HCT116 (cell line): ENCODE results near the gene FAM234B. TPM values are rescaled to one million over a fixed set of nuclear protein-coding genes. Genes with fewer than 3 reads are reported as not detected.

Experiments used
- ATAC-seq: fragments of 200-7000 bp; cut with Tn5 transposase; 2 replicates; pipeline ENCODE4 v1.9.1; 2020; ENCODE audit warnings: mild to moderate bottlenecking, moderate library complexity
- BruUV-seq: library from RNA; stranded (reverse); fragments of 400-500 nt; replicated peaks from 2 replicates; lab custom pipeline; 2021; lab: Mats Ljungman, UMichigan
- CTCF ChIA-PET: fragments of 300-600 bp; sonication (Branson Sonifier 250); formaldehyde crosslinking; loops from one replicate; lab custom pipeline; 2021; ENCODE audit warnings: antibody characterized with exemption; lab: Charles Lee
- POLR2A ChIA-PET: fragments of 300-600, 350-600 bp; sonication (Branson Sonifier 250); formaldehyde crosslinking; loops from one replicate; lab custom pipeline; 2021; ENCODE audit warnings: antibody characterized with exemption; lab: Charles Lee
- RAD21 ChIA-PET, 2 experiments: fragments of 300-600 bp; sonication (Branson Sonifier 250); formaldehyde crosslinking; loops; one replicate each; lab custom pipeline; 2023; ENCODE audit warnings: low total read pairs in 2 of 2; ENCODE audit not compliant: uncharacterized antibody in 2 of 2, unreplicated experiment in 2 of 2, low non-redundant PET in 1 of 2; lab: Charles Lee
- DNase-seq: peaks from one replicate; pipeline ENCODE4 v3.0.0-alpha.2; 2010; ENCODE audit warnings: low read depth, low spot score
- H2AFZ ChIP-seq: fragments of 200-600 bp; shearing (Covaris generic), sonication (generic); 2 replicates; pipeline ENCODE4 v1.6.1; 2017; ENCODE audit warnings: low read depth, mixed run types, mixed read lengths, antibody characterized with exemption, low read length; ENCODE audit not compliant: poor library complexity, severe bottlenecking
- H3K27ac ChIP-seq: 2 replicates; pipeline ENCODE4 v1.5.1; 2012; ENCODE audit warnings: low read depth, low read length
- H3K27me3 ChIP-seq: fragments of 200-600 bp; sonication (generic); 2 replicates; pipeline ENCODE4 v1.6.1; 2016; ENCODE audit warnings: mixed run types, low read length, mixed read lengths; ENCODE audit not compliant: insufficient read depth
- H3K36me3 ChIP-seq, 2 experiments: fragments of 200-500 bp in 1 of 2; fragments of 200-600 bp in 1 of 2; sonication (Bioruptor generic) in 1 of 2; sonication (generic) in 1 of 2; 2 replicates each; pipeline versions ENCODE4 v1.5.1 to v1.6.1; 2014 to 2016; ENCODE audit warnings: low read length in 2 of 2, inconsistent platforms in 1 of 2, mixed read lengths in 1 of 2, mixed run types in 1 of 2; ENCODE audit not compliant: insufficient read depth in 2 of 2, control insufficient read depth in 1 of 2
- H3K4me1 ChIP-seq, 2 experiments: fragments of 200-600 bp in 1 of 2; sonication (generic) in 1 of 2; 2 replicates each; pipeline versions ENCODE4 v1.5.1 to v1.6.1; 2012 to 2017; ENCODE audit warnings: low read length in 2 of 2, inconsistent platforms in 1 of 2, mild to moderate bottlenecking in 1 of 2, mixed read lengths in 1 of 2, mixed run types in 1 of 2, moderate library complexity in 1 of 2; ENCODE audit not compliant: insufficient read depth in 2 of 2, control insufficient read depth in 1 of 2
- H3K4me2 ChIP-seq: fragments of 200-600 bp; sonication (generic); 2 replicates; pipeline ENCODE4 v1.6.1; 2017; ENCODE audit warnings: mixed run types, low read length, mixed read lengths
- H3K4me3 ChIP-seq, 2 experiments: fragments of 200-600 bp in 1 of 2; sonication (generic) in 1 of 2; replicated peaks in 1 of 2; 2 replicates each; pipeline ENCODE4 v1.5.1; 2011 to 2016; ENCODE audit warnings: low read length in 2 of 2, control low read depth in 1 of 2, low read depth in 1 of 2, mild to moderate bottlenecking in 1 of 2, mixed read lengths in 1 of 2, mixed run types in 1 of 2
- H3K79me2 ChIP-seq: fragments of 200-600 bp; sonication (generic); 2 replicates; pipeline ENCODE4 v1.6.1; 2017; ENCODE audit warnings: mild to moderate bottlenecking, mixed run types, low read length, moderate library complexity, mixed read lengths; ENCODE audit not compliant: insufficient read depth
- H3K9ac ChIP-seq: fragments of 200-600 bp; sonication (generic); 2 replicates; pipeline ENCODE4 v1.6.1; 2016; ENCODE audit warnings: low read length, mixed read lengths
- H3K9me2 ChIP-seq: fragments of 200-600 bp; sonication (generic), shearing (Covaris generic); 2 replicates; pipeline ENCODE4 v1.6.1; 2017; ENCODE audit warnings: mixed run types, mild to moderate bottlenecking, moderate library complexity; ENCODE audit not compliant: insufficient read depth
- H3K9me3 ChIP-seq, 2 experiments: fragments of 200-500 bp in 1 of 2; fragments of 200-600 bp in 1 of 2; sonication (Bioruptor generic) in 1 of 2; sonication (generic) in 1 of 2; 2 replicates each; pipeline ENCODE4 v1.6.1; 2014 to 2017; ENCODE audit warnings: low read length in 2 of 2, mixed read lengths in 2 of 2, inconsistent platforms in 1 of 2, low read depth in 1 of 2, mild to moderate bottlenecking in 1 of 2, mixed run types in 1 of 2, moderate library complexity in 1 of 2; ENCODE audit not compliant: control insufficient read depth in 1 of 2, insufficient read depth in 1 of 2
- H4K20me1 ChIP-seq: fragments of 200-600 bp; sonication (generic), shearing (Covaris generic); 2 replicates; pipeline ENCODE4 v1.6.1; 2017; ENCODE audit warnings: mixed run types, mild to moderate bottlenecking, moderate library complexity; ENCODE audit not compliant: insufficient read depth
- EZH2phosphoT487 ChIP-seq: fragments of 200-600 bp; IDR thresholded peaks from 2 replicates; pipeline ENCODE4 v1.6.1; 2018; ENCODE audit warnings: antibody characterized with exemption, borderline replicate concordance
- JUND ChIP-seq: IDR thresholded peaks from 2 replicates; pipeline ENCODE4 v1.6.1; 2012
- SIN3A ChIP-seq: IDR thresholded peaks from 2 replicates; pipeline ENCODE4 v1.6.1; 2012; ENCODE audit warnings: low read depth
- SP1 ChIP-seq: IDR thresholded peaks from 2 replicates; pipeline ENCODE4 v1.6.1; 2012; ENCODE audit warnings: low read depth
- TCF7L2 ChIP-seq: IDR thresholded peaks from 2 replicates; pipeline ENCODE4 v1.7.0; 2011; ENCODE audit warnings: borderline replicate concordance, inconsistent platforms; ENCODE audit not compliant: insufficient read depth, insufficient read length; ENCODE audit errors: extremely low read depth
- YY1 ChIP-seq: IDR thresholded peaks from 2 replicates; pipeline ENCODE4 v1.6.1; 2011; ENCODE audit warnings: low read length, low read depth, moderate library complexity, mild to moderate bottlenecking; ENCODE audit not compliant: insufficient replicate concordance; ENCODE audit errors: extremely low read depth
- ZNF274 ChIP-seq: fragments of 200-500 bp; sonication (Bioruptor generic); IDR thresholded peaks from 2 replicates; pipeline ENCODE4 v1.6.1; 2014; ENCODE audit warnings: mild to moderate bottlenecking, low read depth, low read length, inconsistent platforms
- intact Hi-C: fragments of 100-400 bp; cut with micrococcal nuclease; formaldehyde crosslinking; loops from 2 replicates; pipeline ENCODE4 v1.10.0; 2022
- total RNA-seq: library from RNA; stranded (reverse); gene quantifications from one replicate; pipeline ENCODE4 v1.2.1, GENCODE V29; 2021; ENCODE audit not compliant: unreplicated experiment
- TF ChIP-seq, protein P1 (sequence below): IDR thresholded peaks from 2 replicates; pipeline ENCODE4 v1.6.1; 2012
- TF ChIP-seq, protein P2 (sequence below), 3 experiments: fragments of 200-600 bp in 1 of 3; sonication (generic) in 1 of 3; IDR thresholded peaks in 2 of 3; conservative IDR thresholded peaks in 1 of 3; 2 replicates each; pipeline ENCODE4 v1.5.1; 2012 to 2017; ENCODE audit warnings: low read depth in 2 of 3, low read length in 2 of 3, antibody characterized with exemption in 1 of 3, borderline replicate concordance in 1 of 3, control low read depth in 1 of 3, mild to moderate bottlenecking in 1 of 3, mixed read lengths in 1 of 3, mixed run types in 1 of 3, moderate library complexity in 1 of 3; ENCODE audit not compliant: insufficient read depth in 1 of 3

Gene FAM234B
- total RNA-seq, 1 experiment from 2014 or later = 15.9 TPM

DNA sequence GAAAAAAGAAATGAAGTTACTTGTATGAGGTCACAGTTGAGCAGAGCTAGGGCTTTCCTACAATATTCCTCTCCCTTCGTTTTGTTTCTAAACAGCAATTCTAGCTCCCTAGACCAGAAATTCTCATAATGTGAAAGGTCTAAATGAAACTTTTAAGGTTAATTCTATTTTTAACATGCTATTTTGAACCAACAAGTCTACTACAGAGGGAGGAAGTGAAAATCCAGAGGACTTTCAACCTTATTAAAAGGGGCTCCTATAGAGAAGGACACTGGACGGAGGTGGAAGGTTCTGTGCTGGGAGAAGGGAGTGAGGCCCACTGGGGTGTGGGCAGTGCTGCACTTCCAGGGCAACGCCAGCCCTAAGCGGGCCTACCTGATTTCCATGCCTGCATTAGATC is 45.9 kb downstream of the FAM234B start (continued):
- TF ChIP-seq EZH2phosphoT487 (no peak), ZNF274 (no peak), SP1 (no peak), TCF7L2 (no peak), SIN3A (no peak), JUND (no peak)
- TF ChIP-seq, protein P1, sequence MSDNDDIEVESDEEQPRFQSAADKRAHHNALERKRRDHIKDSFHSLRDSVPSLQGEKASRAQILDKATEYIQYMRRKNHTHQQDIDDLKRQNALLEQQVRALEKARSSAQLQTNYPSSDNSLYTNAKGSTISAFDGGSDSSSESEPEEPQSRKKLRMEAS = no peak
- TF ChIP-seq, protein P2, sequence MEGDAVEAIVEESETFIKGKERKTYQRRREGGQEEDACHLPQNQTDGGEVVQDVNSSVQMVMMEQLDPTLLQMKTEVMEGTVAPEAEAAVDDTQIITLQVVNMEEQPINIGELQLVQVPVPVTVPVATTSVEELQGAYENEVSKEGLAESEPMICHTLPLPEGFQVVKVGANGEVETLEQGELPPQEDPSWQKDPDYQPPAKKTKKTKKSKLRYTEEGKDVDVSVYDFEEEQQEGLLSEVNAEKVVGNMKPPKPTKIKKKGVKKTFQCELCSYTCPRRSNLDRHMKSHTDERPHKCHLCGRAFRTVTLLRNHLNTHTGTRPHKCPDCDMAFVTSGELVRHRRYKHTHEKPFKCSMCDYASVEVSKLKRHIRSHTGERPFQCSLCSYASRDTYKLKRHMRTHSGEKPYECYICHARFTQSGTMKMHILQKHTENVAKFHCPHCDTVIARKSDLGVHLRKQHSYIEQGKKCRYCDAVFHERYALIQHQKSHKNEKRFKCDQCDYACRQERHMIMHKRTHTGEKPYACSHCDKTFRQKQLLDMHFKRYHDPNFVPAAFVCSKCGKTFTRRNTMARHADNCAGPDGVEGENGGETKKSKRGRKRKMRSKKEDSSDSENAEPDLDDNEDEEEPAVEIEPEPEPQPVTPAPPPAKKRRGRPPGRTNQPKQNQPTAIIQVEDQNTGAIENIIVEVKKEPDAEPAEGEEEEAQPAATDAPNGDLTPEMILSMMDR (IDR thresholded peaks at IDR 0.05 in 2 of 3, conservative IDR thresholded peaks at IDR 0.05 in 1 of 3; ENCODE audit: borderline replicate concordance in 1 of 3, insufficient read depth in 1 of 3, low read depth in 2 of 3, low read length in 2 of 3) = no peak

DNA sequence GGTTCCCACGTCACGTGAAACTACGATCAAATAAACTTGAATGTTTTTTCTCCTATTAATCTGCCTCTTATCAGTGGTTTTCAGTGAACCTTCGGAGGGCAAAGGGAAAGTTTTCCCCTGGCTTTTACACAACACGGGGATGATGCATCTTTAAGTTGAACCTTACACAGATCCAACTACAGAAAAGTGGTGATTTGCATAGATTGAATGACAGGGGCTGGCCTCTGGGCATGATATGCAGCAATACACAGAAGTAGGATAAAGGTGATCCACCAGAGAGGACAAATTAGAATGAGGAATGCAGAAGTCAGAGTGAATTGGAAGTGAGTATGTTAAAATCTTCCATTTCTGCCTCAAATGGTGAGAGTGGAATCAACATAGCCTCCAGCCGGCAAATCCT is 47.7 kb downstream of the FAM234B start:
- H4K20me1 ChIP-seq = no peaks in the 10 kb centered on the region
- no peak overlapping the region for H3K27ac ChIP-seq
- TF ChIP-seq YY1 (no peak), SIN3A (no peak)
- TF ChIP-seq, protein P1 = no peak
- TF ChIP-seq, all 23 proteins: peak for 0
- Histone ChIP-seq H3K4me2 (no peak overlapping the region), H3K4me1 (peaks cover 9 to 31% of the 10 kb centered on the region in 2 experiments), H3K27me3 (no peaks in the 10 kb centered on the region), H3K9me3 (no peaks in the 10 kb centered on the region), H2AFZ (no peak overlapping the region), H3K79me2 (no peaks in the 10 kb centered on the region), H3K36me3 (no peaks in the 10 kb centered on the region), H3K9ac (no peak overlapping the region), H3K4me3 (no peak overlapping the region), H3K9me2 (no peaks in the 10 kb centered on the region)
- DNase-seq = no peak
- intact Hi-C loops = loop anchor here (10.0 kb wide), 1 partner anchor 277 kb away; the partner anchor contains the start of gene DDX47
- POLR2A ChIA-PET = no interaction called here
- no peak for ATAC-seq
- BruUV-seq = no TSS peak
- CTCF ChIA-PET = no interaction called here
- RAD21 ChIA-PET = no interaction called here
